Hepatocyte (in vitro differentiated cells): ENCODE data around the gene HDAC11.

Experiments used
- CTCF ChIP-seq: fragments of 200-600 bp; sonication (generic); IDR thresholded peaks from 2 replicates; pipeline ENCODE4 v1.5.1; 2016; ENCODE audit warnings: antibody characterized with exemption, mild to moderate bottlenecking; ENCODE audit not compliant: poor library complexity
- EZH2 ChIP-seq: fragments of 200-600 bp; sonication (generic); IDR thresholded peaks from 2 replicates; pipeline ENCODE4 v1.6.1; 2016; ENCODE audit warnings: antibody characterized with exemption, mild to moderate bottlenecking, borderline replicate concordance
- EZH2phosphoT487 ChIP-seq: fragments of 200-600 bp; sonication (generic); IDR thresholded peaks from one replicate; pipeline ENCODE4 v1.6.1; 2018; ENCODE audit warnings: antibody characterized with exemption, mild to moderate bottlenecking, low read depth, moderate library complexity; ENCODE audit not compliant: unreplicated experiment, severe bottlenecking

- TF ChIP-seq CTCF (no peak), EZH2 (no peak), EZH2phosphoT487 (no peak)
These were observed 7.3 kb downstream of the HDAC11 start for GRCh38 chr3:13487403-13487802.
